ENCODE data around the gene PARP12.

Gene PARP12

GRCh38 chr7:139987691-139988516 is 74.8 kb downstream of the PARP12 start:
- DNase-seq = no peak

GRCh38 chr7:139985811-139986210 is 76.9 kb downstream of the PARP12 start:
- DNase-seq = no peak

- DNase-seq = no peak
These were observed 77.9 kb downstream of the PARP12 start for GRCh38 chr7:139984642-139985539.

DNA sequence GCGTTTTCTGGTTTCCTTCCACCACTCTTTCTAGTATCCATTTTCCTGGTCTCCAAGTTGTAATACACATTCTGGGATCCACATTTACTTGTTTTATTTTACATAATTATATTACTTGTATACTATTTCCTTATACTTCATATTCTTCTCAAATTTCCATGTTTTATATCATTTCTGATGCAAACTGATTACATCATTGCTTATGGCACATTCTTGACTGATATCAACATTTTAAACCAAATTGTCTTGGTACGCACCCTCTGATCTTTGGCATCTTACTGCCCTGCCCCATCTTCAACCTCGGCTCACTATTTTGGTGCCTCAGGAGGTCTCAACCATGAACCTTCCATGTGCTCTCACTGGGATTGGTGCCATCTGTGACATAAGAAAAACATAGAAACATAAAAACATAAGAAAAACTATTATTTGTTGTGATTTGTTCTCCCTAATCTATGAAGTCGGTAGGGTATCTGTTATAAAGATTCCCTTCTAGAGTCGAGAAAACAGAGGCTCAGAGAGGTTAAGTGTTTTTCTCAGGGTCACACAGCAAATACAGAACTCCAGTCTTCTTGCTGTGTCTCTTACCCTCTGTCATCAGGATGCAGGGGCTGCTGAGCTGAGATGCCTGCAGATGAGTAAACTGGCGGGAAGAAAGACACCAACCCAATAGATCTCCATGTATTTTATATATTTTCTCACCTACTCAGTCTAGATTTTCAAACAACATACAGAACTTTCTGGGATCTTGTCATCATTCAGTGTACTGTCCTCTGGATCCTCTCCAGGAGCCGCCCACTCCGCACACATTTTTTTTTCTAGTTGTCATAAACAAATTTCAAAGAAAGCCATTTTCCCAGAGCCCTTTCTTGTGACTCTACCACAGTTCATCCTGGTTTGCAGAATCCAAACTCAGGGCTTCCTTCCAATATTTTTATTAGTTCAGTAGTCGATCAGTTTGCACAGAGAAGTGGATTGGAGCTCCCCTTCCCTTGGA is 79.5 kb downstream of the PARP12 start:
- no peak for DNase-seq

DNA sequence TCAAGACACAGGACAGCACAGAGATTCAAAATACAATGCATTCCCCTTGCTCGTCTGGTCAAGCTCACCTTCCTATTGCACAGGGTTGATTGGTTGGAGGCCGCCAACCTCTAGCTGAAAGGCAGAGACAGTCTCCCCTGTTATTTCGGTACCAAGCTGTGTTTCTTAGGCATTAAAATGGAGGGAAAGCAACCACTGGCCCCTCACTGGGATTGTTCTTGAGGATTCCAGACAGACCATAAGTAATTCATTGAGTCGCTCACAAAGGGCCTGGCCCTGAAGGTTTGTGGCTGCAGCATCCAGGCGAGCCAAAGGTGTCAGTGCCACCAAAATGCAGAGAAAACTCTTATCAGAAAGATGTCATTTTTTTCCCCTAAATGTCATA is 81.2 kb downstream of the PARP12 start:
- DNase-seq = no peak

GRCh38 chr7:139976838-139977656 is 85.7 kb downstream of the PARP12 start:
- no peak for DNase-seq

DNA sequence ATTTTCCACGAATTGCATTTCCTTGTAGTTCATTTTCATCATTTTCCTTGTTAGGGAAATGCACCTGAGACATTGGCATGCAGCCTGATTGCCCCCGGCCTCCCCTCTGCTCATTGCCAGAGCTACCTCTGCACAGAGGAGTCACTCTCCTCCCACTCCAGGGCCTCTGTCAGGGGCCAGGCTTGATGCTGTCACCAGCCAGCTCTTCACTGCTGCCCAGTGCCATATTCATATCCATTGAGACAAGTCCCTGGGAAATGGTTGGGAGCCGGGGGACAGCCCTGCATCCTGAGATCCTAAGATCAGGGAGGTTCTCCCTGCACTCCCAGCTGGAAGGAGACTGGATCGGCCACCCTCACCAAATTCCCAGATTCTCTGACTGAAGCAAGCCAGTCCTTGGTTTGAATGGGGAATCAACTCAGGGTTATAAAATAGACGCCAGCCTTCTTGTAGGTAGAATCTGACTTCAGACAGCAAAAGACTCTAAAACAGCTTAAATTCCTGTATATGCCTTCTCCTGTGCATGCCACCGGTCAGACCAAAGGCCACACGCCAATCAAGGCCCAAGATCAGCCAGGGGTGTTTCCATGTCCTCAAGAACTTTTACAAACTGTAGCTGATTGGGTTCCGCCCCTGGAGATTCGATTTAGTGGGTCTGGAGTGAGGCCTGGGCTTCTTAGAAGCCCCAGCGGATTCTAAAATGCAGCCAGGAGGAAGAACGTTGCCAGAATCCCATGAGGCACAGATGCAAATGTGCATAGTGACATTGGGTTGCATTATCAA is 86.5 kb downstream of the PARP12 start:
- DNase-seq = no peak

- no peak for DNase-seq
These were observed 88.5 kb downstream of the PARP12 start for GRCh38 chr7:139974179-139974811.
